T-helper 2 cell treated with Interferon-gamma antibody and Interleukin-4, amounts not matched to agents 5 μg/mL and 100 μg/mL, for 36 hours (primary cell): Measurements from ENCODE around the gene WNT2.

Experiments
- DNase-seq: peaks from one replicate; pipeline ENCODE4 v3.0.0; 2021; ENCODE audit warnings: low spot score
- H3K27ac Mint-ChIP-seq: one replicate; pipeline ENCODE4 v1.8.0; 2021; ENCODE audit warnings: mild to moderate bottlenecking, mixed read lengths
- H3K27me3 Mint-ChIP-seq: one replicate; pipeline ENCODE4 v1.8.0; 2021; ENCODE audit warnings: low read depth, mixed read lengths
- H3K36me3 Mint-ChIP-seq: one replicate; pipeline ENCODE4 v1.8.0; 2021; ENCODE audit warnings: low read depth, mixed read lengths
- H3K4me1 Mint-ChIP-seq: one replicate; pipeline ENCODE4 v1.8.0; 2021; ENCODE audit warnings: low read depth, mixed read lengths
- H3K4me3 Mint-ChIP-seq: one replicate; pipeline ENCODE4 v1.8.0; 2022; ENCODE audit warnings: mild to moderate bottlenecking, moderate library complexity, mixed read lengths
- H3K9me3 Mint-ChIP-seq: one replicate; pipeline ENCODE4 v1.8.0; 2021; ENCODE audit warnings: mixed read lengths

The WNT2 gene

GRCh38 chr7:117322741-117323304 lies at the start of gene WNT2:
TSS of gene WNT2 (minus strand) at chr7:117323058. CDS start at chr7:117322989, 69 bp downstream.
- H3K27ac Mint-ChIP-seq = no peak within 1 kb of the TSS
- peaks cover 77% of the 10 kb centered on the region for H3K27me3 Mint-ChIP-seq
- no peaks in the 10 kb centered on the region for H3K36me3 Mint-ChIP-seq
- H3K9me3 Mint-ChIP-seq = no peaks in the 10 kb centered on the region
- peaks cover 4% of the 10 kb centered on the region for H3K4me1 Mint-ChIP-seq
- peak within 1 kb of the TSS; percentile 48 for H3K4me3 Mint-ChIP-seq
- DNase-seq = no peak

DNA sequence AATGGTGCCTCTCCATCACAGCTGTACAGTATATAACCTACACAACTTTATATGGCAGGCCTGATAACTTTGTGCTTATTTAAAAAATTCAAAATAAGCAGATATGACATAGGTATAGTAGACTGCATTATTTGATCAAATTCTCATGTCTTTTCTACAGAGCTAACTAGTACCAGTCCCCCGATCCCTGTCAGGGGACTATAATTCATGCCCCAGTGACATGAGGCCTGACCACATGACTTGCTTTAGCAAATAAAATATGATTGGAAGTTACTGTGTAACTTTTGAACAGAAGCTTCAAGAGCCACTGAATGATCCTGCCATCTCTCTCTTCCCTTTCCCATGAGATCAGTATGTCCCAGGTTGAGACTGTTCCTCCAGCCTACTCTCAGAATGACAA lies 49.2 kb upstream of the WNT2 start:
- no peaks in the 10 kb centered on the region for H3K4me1 Mint-ChIP-seq
- peaks cover 2% of the 10 kb centered on the region for H3K27me3 Mint-ChIP-seq
- no peak for DNase-seq
- H3K4me3 Mint-ChIP-seq = no peak overlapping the region
- H3K36me3 Mint-ChIP-seq = no peaks in the 10 kb centered on the region
- H3K9me3 Mint-ChIP-seq = no peaks in the 10 kb centered on the region
- no peak overlapping the region for H3K27ac Mint-ChIP-seq

GRCh38 chr7:117364339-117365080 lies 41.7 kb upstream of the WNT2 start:
- Mint-ChIP-seq H3K27me3 (no peaks in the 10 kb centered on the region), H3K4me1 (peaks cover 3% of the 10 kb centered on the region), H3K9me3 (no peaks in the 10 kb centered on the region), H3K27ac (no peak overlapping the region), H3K36me3 (no peaks in the 10 kb centered on the region), H3K4me3 (no peak overlapping the region)
- no peak for DNase-seq

DNA sequence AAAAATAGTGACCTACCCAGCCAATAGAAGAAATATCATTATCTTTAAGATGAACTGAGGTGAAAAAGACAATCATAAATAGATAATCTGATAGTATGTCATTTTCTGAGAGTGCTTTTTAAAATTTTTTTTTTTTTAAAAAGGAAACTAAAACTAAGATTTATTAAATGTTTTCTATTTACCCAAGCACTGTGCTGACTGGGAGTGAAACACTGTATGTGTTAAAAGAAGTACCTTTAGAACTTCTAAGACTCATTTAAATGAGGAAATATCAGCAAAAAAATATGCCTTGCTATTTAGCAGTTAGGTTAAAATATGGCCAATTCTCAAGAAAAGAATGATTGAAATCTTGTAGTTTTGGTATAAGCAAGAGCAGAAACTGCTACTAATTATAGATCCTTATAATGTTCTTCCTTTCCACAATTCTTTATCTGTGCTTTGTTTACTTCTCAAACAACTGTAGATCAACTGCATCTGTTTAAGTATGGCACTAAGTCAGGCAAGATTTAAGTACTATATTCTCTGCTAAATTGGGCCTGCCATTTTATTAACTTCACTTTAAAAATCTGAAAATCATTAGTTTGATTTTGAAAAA lies 39.5 kb upstream of the WNT2 start:
- Mint-ChIP-seq H3K27me3 (no peaks in the 10 kb centered on the region), H3K36me3 (no peaks in the 10 kb centered on the region), H3K9me3 (no peaks in the 10 kb centered on the region), H3K27ac (no peak overlapping the region), H3K4me1 (peaks cover 3% of the 10 kb centered on the region), H3K4me3 (no peak overlapping the region)
- DNase-seq = no peak

DNA sequence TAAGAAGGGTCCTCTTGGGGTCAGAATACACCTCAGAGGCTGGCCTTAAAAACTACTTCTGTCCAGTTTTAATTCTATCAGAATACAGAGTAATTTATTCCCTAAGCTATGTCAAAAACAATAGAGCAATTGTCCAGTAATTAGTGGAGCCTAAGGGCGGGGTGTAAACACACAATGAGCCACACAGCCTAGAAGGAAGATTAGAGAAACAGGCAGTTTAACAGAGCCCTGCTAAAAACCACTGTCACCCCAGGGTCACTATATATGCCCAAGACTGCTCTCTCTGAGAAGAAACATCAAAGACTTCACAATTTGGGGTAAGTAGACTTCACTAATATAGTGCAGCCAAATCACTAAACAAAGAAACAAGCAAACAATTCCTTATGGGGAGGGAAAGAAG lies 27.2 kb upstream of the WNT2 start:
- no peak for DNase-seq
- Mint-ChIP-seq H3K9me3 (no peaks in the 10 kb centered on the region), H3K4me3 (no peak overlapping the region), H3K27me3 (peaks cover 5% of the 10 kb centered on the region), H3K36me3 (no peaks in the 10 kb centered on the region), H3K4me1 (no peaks in the 10 kb centered on the region), H3K27ac (no peak overlapping the region)

- Mint-ChIP-seq H3K27me3 (peaks cover 5% of the 10 kb centered on the region), H3K27ac (no peak overlapping the region), H3K4me3 (no peak overlapping the region), H3K36me3 (no peaks in the 10 kb centered on the region), H3K4me1 (no peaks in the 10 kb centered on the region), H3K9me3 (no peaks in the 10 kb centered on the region)
- DNase-seq = no peak
Measured at GRCh38 chr7:117349570-117349969, 26.7 kb upstream of the WNT2 start.

GRCh38 chr7:117347962-117348672 lies 25.3 kb upstream of the WNT2 start:
- peaks cover 10% of the 10 kb centered on the region for H3K27me3 Mint-ChIP-seq
- H3K27ac Mint-ChIP-seq = no peak overlapping the region
- no peaks in the 10 kb centered on the region for H3K4me1 Mint-ChIP-seq
- H3K9me3 Mint-ChIP-seq = no peaks in the 10 kb centered on the region
- DNase-seq = no peak
- H3K4me3 Mint-ChIP-seq = no peak overlapping the region
- no peaks in the 10 kb centered on the region for H3K36me3 Mint-ChIP-seq

- H3K27me3 Mint-ChIP-seq = peaks cover 10% of the 10 kb centered on the region
- no peak overlapping the region for H3K27ac Mint-ChIP-seq
- H3K4me3 Mint-ChIP-seq = no peak overlapping the region
- H3K4me1 Mint-ChIP-seq = no peaks in the 10 kb centered on the region
- no peak for DNase-seq
- no peaks in the 10 kb centered on the region for H3K36me3 Mint-ChIP-seq
- no peaks in the 10 kb centered on the region for H3K9me3 Mint-ChIP-seq
Measured at GRCh38 chr7:117347480-117347879, 24.6 kb upstream of the WNT2 start.

DNA sequence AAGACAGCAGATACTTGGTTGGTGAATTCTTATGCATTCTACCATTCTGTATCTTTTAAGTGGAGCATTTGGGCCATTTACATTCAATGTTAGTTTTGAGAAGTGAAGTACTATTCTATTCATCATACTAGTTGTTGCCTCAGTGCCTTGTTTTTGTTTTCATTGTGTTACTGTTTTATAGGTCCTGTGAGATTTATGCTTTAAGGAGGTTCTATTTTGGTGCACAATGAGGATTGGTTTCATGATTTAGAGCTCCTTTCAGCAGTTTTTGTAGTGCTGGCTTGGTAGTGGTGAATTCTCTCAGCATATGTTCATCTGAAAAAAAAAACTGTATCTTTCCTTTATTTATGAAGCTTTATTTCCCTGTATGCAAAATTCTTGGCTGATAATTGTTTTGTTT lies 23.3 kb upstream of the WNT2 start:
- DNase-seq = no peak
- Mint-ChIP-seq H3K4me3 (no peak overlapping the region), H3K9me3 (no peaks in the 10 kb centered on the region), H3K27me3 (peaks cover 10% of the 10 kb centered on the region), H3K36me3 (no peaks in the 10 kb centered on the region), H3K27ac (no peak overlapping the region), H3K4me1 (no peaks in the 10 kb centered on the region)

- H3K4me3 Mint-ChIP-seq = no peak overlapping the region
- peaks cover 8% of the 10 kb centered on the region for H3K27me3 Mint-ChIP-seq
- DNase-seq = no peak
- H3K27ac Mint-ChIP-seq = no peak overlapping the region
- no peaks in the 10 kb centered on the region for H3K9me3 Mint-ChIP-seq
- H3K36me3 Mint-ChIP-seq = no peaks in the 10 kb centered on the region
- H3K4me1 Mint-ChIP-seq = peaks cover 1% of the 10 kb centered on the region
Measured at GRCh38 chr7:117338020-117338419, 15.2 kb upstream of the WNT2 start.

- Mint-ChIP-seq H3K4me3 (no peak overlapping the region), H3K4me1 (no peaks in the 10 kb centered on the region), H3K9me3 (no peaks in the 10 kb centered on the region), H3K36me3 (no peaks in the 10 kb centered on the region), H3K27me3 (peaks cover 16% of the 10 kb centered on the region), H3K27ac (no peak overlapping the region)
- no peak for DNase-seq
Measured at GRCh38 chr7:117333168-117333567, 10.3 kb upstream of the WNT2 start.

DNA sequence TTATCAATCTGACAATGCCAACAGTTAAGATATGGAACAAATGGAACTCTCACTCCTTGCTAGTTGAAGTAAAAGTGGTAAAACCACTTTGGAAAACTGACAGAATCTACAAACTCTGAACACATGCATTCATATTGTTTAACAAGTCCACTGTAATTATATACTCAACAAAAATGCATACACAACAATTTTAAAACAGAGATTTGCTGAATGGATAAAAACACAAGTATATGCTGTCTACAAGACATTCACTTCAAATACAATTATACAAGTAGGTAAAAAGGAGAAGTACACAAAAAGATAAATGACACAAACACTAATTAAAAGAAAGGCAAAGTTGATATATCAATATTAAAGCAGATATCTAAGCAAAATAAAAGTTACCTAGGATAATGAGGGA lies 9.2 kb upstream of the WNT2 start:
- no peak overlapping the region for H3K27ac Mint-ChIP-seq
- H3K4me3 Mint-ChIP-seq = no peak overlapping the region

DNA sequence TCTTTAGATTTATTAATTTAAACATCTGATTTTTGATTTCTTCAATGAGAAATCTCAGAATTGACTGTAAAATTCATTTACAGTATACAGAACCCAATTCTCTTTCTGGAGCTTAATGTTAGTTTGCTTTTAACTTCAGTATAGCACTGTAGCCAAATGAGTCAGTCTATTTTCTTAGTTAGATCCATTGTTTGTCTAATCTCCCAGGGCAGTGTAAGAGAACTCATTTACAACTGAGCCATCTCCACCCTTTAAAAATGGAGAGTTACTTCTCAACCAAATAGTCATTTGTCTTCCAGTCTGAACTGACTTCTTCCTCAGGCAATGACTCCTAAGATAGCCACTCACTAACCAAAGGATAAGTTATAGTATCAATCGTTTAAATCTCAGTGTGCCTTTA lies 3.0 kb upstream of the WNT2 start:
- no peak overlapping the region for H3K4me3 Mint-ChIP-seq
- H3K27me3 Mint-ChIP-seq = peaks cover 59% of the 10 kb centered on the region
- H3K27ac Mint-ChIP-seq = no peak overlapping the region
- no peaks in the 10 kb centered on the region for H3K9me3 Mint-ChIP-seq
- peaks cover 4% of the 10 kb centered on the region for H3K4me1 Mint-ChIP-seq
- no peak for DNase-seq
- no peaks in the 10 kb centered on the region for H3K36me3 Mint-ChIP-seq

More for the DNA sequence above, 9.2 kb upstream of the WNT2 start:
- Mint-ChIP-seq H3K27me3 (peaks cover 20% of the 10 kb centered on the region), H3K9me3 (no peaks in the 10 kb centered on the region), H3K36me3 (no peaks in the 10 kb centered on the region), H3K4me1 (no peaks in the 10 kb centered on the region)
- no peak for DNase-seq

DNA sequence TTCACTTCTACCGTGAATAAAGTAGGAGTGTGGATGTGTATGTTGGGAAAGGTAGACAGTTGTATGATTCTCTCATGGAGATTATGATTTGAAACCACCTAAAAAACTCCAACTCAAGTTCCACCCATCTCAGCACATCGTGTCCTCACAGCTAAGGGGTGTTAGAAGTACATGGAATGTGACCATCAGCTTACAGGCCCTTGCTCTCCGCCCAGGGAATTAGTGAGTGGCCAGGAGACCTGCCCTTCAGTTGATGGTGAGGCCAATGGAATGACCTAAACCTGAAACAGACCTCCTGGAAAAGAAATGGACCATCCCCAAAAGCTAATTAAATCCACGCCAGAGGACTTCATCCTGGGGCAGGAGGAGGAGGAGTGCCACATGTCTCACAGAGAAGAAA lies 2.1 kb upstream of the WNT2 start:
- Mint-ChIP-seq H3K36me3 (no peaks in the 10 kb centered on the region), H3K27ac (no peak overlapping the region), H3K27me3 (peaks cover 67% of the 10 kb centered on the region), H3K4me1 (peaks cover 4% of the 10 kb centered on the region), H3K4me3 (no peak overlapping the region), H3K9me3 (no peaks in the 10 kb centered on the region)
- DNase-seq = no peak
